K562 (cell line): ENCODE data around the gene ZFP82. TPM values are rescaled to one million over a fixed set of nuclear protein-coding genes. Genes with fewer than 3 reads are reported as not detected.

Source experiments
- BMI1 ChIP-seq: fragments of 150-350 bp; IDR thresholded peaks from 2 replicates; pipeline ENCODE4 v1.6.1; 2014; ENCODE audit warnings: low read length
- L3MBTL2 ChIP-seq: fragments of 450-650 bp; IDR thresholded peaks from 2 replicates; pipeline ENCODE4 v1.6.1; 2016; ENCODE audit warnings: mild to moderate bottlenecking, moderate library complexity
- MXI1 ChIP-seq: IDR thresholded peaks from 2 replicates; pipeline ENCODE4 v1.6.1; 2011; ENCODE audit warnings: low read depth, mild to moderate bottlenecking, improper control_type of control experiment, low read length
- NONO ChIP-seq, 2 experiments: fragments of 200-400 bp in 1 of 2; fragments of 450-650 bp in 1 of 2; formaldehyde crosslinking in 1 of 2; IDR thresholded peaks; 2 replicates each; pipeline ENCODE4 v1.6.1; 2017; ENCODE audit warnings: low read depth in 2 of 2, mild to moderate bottlenecking in 2 of 2, moderate library complexity in 2 of 2, low read length in 1 of 2
- PHF8 ChIP-seq: fragments of 200-600 bp; sonication (generic); IDR thresholded peaks from 2 replicates; pipeline ENCODE4 v1.6.1; 2012; ENCODE audit warnings: mixed run types, mild to moderate bottlenecking, inconsistent platforms, low read length, moderate library complexity, borderline replicate concordance
- ZNF551 ChIP-seq: fragments of 250-450 bp; sonication (Bioruptor Pico); IDR thresholded peaks from 2 replicates; pipeline ENCODE4 v1.5.0; 2021; ENCODE audit warnings: mild to moderate bottlenecking, moderate library complexity
- polyA plus RNA-seq, 8 experiments: library from polyadenylated mRNA; depleted of rRNA in 4 of 8; stranded (reverse) in 5 of 8; unstranded in 3 of 8; fragments of >200 nt; fragmentation: Nextera tagmentation in 2 of 8; fragmentation: Illumina TruSeq in 1 of 8; extraction: Ambion mirVana in 2 of 8; extraction: Trizol in 1 of 8; gene quantifications; 2 replicates each; pipeline versions ENCODE4 v1.2.1 to v1.2.3, GENCODE V29; 2011 to 2014; ENCODE audit warnings: inconsistent platforms in 1 of 8, missing spikeins in 1 of 8
- total RNA-seq, 7 experiments: library from RNA; depleted of rRNA in 6 of 7; stranded (reverse); fragments of >200 nt in 6 of 7; fragmentation: Illumina TruSeq in 2 of 7; extraction: Trizol in 2 of 7; gene quantifications; 2 replicates each; pipeline versions ENCODE4 v1.2.1 to v1.2.3, GENCODE V29; 2011 to 2021; ENCODE audit warnings: low replicate concordance in 1 of 7
- TF ChIP-seq, protein P1 (sequence below): fragments of 450-650 bp; IDR thresholded peaks from 2 replicates; pipeline ENCODE4 v1.6.1; 2016; ENCODE audit warnings: borderline replicate concordance
- TF ChIP-seq, protein P2 (sequence below): sonication (generic); formaldehyde crosslinking; IDR thresholded peaks from 2 replicates; pipeline ENCODE4 v1.8.0; 2022; ENCODE audit warnings: missing genetic modification reagents, mild to moderate bottlenecking, moderate library complexity, borderline replicate concordance
- TF ChIP-seq, protein P3 (sequence below), 2 experiments: fragments of 450-650 bp; conservative IDR thresholded peaks; 2 replicates each; pipeline ENCODE4 v1.6.1; 2017; ENCODE audit warnings: mild to moderate bottlenecking in 2 of 2, moderate library complexity in 2 of 2

ZFP82 gene
- total and polyA plus RNA-seq, 9 of the 15 experiments (the other 6 are each of a cell fraction or from before 2014, with no cell fraction given): 2.2 to 7.0 (median 3.0) TPM

DNA sequence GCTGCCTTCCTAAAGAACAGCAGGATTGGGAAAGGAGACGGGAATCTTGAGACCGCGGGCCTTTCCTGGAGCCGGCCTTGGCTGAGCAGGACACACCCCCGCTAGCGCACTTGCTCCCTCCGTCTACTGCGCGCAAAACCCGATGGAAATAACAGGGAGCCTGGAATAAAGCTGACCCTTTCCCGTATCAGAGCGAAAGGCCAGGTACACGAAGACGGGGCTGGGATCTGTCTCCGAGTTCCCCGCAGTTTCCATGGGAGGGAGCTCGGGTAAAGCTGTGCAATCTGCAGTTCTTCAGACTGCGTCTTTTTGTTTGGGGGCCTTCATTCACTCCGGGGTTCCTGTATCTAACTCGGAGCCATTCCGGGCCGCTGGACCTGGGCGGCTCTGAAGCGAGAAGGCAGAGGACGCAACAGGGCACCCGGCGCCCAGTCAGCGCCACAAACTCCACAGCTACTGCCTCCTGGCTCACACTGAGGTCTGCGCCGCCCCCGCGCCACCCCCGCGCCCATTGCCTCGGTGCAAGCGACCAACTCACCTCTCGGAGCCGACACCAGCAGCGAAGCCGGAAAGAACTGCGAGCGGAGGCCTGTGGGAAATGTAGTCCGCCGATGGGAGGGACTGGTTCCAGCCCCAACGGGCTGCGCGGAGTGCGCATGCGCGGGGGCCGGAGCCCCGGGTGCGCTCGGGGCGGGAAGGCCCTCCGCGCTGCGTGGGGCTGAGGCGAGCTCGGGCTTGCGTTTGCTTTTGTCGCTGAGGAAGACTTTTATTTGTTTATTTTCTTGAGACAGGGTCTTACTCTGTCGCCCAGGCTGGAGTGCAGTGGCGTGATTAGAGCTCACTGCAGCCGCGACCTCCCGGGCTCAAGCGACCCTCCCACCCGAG is 39.6 kb downstream of the ZFP82 start, which contains the start of gene ZFP14 (continued):
- TF ChIP-seq, protein P1, sequence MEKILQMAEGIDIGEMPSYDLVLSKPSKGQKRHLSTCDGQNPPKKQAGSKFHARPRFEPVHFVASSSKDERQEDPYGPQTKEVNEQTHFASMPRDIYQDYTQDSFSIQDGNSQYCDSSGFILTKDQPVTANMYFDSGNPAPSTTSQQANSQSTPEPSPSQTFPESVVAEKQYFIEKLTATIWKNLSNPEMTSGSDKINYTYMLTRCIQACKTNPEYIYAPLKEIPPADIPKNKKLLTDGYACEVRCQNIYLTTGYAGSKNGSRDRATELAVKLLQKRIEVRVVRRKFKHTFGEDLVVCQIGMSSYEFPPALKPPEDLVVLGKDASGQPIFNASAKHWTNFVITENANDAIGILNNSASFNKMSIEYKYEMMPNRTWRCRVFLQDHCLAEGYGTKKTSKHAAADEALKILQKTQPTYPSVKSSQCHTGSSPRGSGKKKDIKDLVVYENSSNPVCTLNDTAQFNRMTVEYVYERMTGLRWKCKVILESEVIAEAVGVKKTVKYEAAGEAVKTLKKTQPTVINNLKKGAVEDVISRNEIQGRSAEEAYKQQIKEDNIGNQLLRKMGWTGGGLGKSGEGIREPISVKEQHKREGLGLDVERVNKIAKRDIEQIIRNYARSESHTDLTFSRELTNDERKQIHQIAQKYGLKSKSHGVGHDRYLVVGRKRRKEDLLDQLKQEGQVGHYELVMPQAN: no peak
- TF ChIP-seq, protein P2, sequence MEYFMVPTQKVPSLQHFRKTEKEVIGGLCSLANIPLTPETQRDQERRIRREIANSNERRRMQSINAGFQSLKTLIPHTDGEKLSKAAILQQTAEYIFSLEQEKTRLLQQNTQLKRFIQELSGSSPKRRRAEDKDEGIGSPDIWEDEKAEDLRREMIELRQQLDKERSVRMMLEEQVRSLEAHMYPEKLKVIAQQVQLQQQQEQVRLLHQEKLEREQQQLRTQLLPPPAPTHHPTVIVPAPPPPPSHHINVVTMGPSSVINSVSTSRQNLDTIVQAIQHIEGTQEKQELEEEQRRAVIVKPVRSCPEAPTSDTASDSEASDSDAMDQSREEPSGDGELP (CRISPR knock-in tag): no peak; the same call in 1 of the 2 replicates
- TF ChIP-seq ZNF551 (CRISPR knock-in tag) (no peak), MXI1 (no peak), PHF8 (peak; percentile 63; the same call in 1 of the 2 replicates), NONO (IDR thresholded peaks at IDR 0.05; ENCODE audit: low read depth in 2 of 2, low read length in 1 of 2) (peak in 1 of 2 experiments; percentile 98; a peak in 2 of 4 replicates), L3MBTL2 (peak; percentile 64; the same call in 1 of the 2 replicates), BMI1 (no peak)
- TF ChIP-seq, protein P3, sequence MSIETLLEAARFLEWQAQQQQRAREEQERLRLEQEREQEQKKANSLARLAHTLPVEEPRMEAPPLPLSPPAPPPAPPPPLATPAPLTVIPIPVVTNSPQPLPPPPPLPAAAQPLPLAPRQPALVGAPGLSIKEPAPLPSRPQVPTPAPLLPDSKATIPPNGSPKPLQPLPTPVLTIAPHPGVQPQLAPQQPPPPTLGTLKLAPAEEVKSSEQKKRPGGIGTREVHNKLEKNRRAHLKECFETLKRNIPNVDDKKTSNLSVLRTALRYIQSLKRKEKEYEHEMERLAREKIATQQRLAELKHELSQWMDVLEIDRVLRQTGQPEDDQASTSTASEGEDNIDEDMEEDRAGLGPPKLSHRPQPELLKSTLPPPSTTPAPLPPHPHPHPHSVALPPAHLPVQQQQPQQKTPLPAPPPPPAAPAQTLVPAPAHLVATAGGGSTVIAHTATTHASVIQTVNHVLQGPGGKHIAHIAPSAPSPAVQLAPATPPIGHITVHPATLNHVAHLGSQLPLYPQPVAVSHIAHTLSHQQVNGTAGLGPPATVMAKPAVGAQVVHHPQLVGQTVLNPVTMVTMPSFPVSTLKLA (conservative IDR thresholded peaks at IDR 0.05): peak in 1 of 2 experiments; percentile 66; a peak in 2 of 4 replicates
